Testis (tissue), 5 donors: Measurements from ENCODE around the gene AKAP14. TPM values are rescaled to one million over a fixed set of nuclear protein-coding genes. Genes with fewer than 3 reads are reported as not detected.

Experiments used
- DNase-seq: peaks from one replicate; pipeline ENCODE4 v3.0.0-alpha.2; 2019
- H3K27ac ChIP-seq, 2 donors: fragments of 200-600 bp; sonication (generic); one replicate each; pipeline ENCODE4 v1.5.1; 2019
- H3K27me3 ChIP-seq: fragments of 200-600 bp; sonication (generic); one replicate; pipeline ENCODE4 v1.5.1; 2019
- H3K36me3 ChIP-seq: fragments of 200-600 bp; sonication (generic); one replicate; pipeline ENCODE4 v1.5.1; 2017; ENCODE audit warnings: low read depth; ENCODE audit errors: missing control alignments
- H3K4me1 ChIP-seq: fragments of 200-600 bp; sonication (generic); one replicate; pipeline ENCODE4 v1.5.1; 2019
- H3K4me3 ChIP-seq, 2 donors: fragments of 200-600 bp; sonication (generic); one replicate each; pipeline ENCODE4 v1.5.1; 2017 to 2019
- H3K9me3 ChIP-seq: fragments of 200-600 bp; sonication (generic); one replicate; pipeline ENCODE4 v1.5.1; 2017
- CTCF ChIP-seq, 3 experiments: fragments of 450-650 bp in 2 of 3; fragments of 200-600 bp in 1 of 3; sonication (generic) in 1 of 3; IDR thresholded peaks; one replicate each; pipeline ENCODE4 v1.5.1; 2016 to 2019; ENCODE audit warnings: antibody characterized with exemption in 3 of 3, mild to moderate bottlenecking in 2 of 3, moderate library complexity in 1 of 3
- POLR2A ChIP-seq: fragments of 450-650 bp; IDR thresholded peaks from one replicate; pipeline ENCODE4 v1.6.1; 2017; ENCODE audit warnings: antibody characterized with exemption, mild to moderate bottlenecking, moderate library complexity
- WGBS, 2 donors: methylation state at CpG; one replicate each; pipeline ENCODE4 v1.1.5; 2018; 5-methylcytosine and 5-hydroxymethylcytosine counted together
- intact Hi-C: fragments of 100-400 bp; cut with DNase I; formaldehyde crosslinking; loops from one replicate; pipeline ENCODE4 v1.15.1; 2023; ENCODE audit warnings: low total_unique reads
- long read RNA-seq, 2 donors: transcript quantifications; one replicate each; lab custom pipeline, GENCODE V29; 2026
- polyA plus RNA-seq: library from polyadenylated mRNA; stranded (reverse); fragments of 350-450 nt; fragmentation: Illumina TruSeq; extraction: RNeasy Lipid Tissue Mini Kit (QIAGEN cat#74804); gene quantifications from one replicate; pipeline ENCODE4 v1.2.3, GENCODE V29; 2014; ENCODE audit warnings: low read depth, low replicate concordance; ENCODE audit not compliant: insufficient read depth
- total RNA-seq, 2 donors: library from RNA; depleted of rRNA; stranded (reverse); fragments of >200 nt; gene quantifications; one replicate each; pipeline ENCODE4 v1.2.3, GENCODE V29; 2016

The AKAP14 gene
- total RNA-seq = 10 to 100 TPM; 24.0 to 50.3 TPM
- polyA plus RNA-seq = 63.8 TPM
- long read RNA-seq, donor 1, partial matches to known transcripts = 9 of 9 reads
- long read RNA-seq, donor 1, other reads (novel, unspliced or antisense) = 0 of 9 reads
- long read RNA-seq, donor 2 = 0 reads

- no peak for DNase-seq
- WGBS, 2 donors = 39 to 44% methylated on average over 4 of the region's 4 CpGs
- H3K36me3 ChIP-seq = no peaks in the 10 kb centered on the region
- H3K27ac ChIP-seq = no peak within 1 kb of the TSS
- no peaks in the 10 kb centered on the region for H3K27me3 ChIP-seq
- TF ChIP-seq CTCF (IDR thresholded peaks at IDR 0.05) = no peak
- TF ChIP-seq POLR2A = no peak
- no peak within 1 kb of the TSS for H3K4me3 ChIP-seq
- intact Hi-C loops = no loop called here
- H3K4me1 ChIP-seq = no peaks in the 10 kb centered on the region
- H3K9me3 ChIP-seq = no peaks in the 10 kb centered on the region
These were observed at the start of gene AKAP14 for GRCh38 chrX:119895843-119896326. AKAP14 (plus strand) TSS chrX:119895893; CDS start chrX:119903224, 7,331 bp downstream.

- no peaks in the 10 kb centered on the region for H3K9me3 ChIP-seq
- DNase-seq = peak; percentile 97
- H3K4me3 ChIP-seq = peak within 1 kb of the TSS; percentile 59 to 73
- intact Hi-C loops = no loop called here
- H3K4me1 ChIP-seq = no peaks in the 10 kb centered on the region
- 0 to 1% methylated on average over 48 to 53 of the region's 54 CpGs for WGBS, 2 donors
- no peaks in the 10 kb centered on the region for H3K36me3 ChIP-seq
- no peak for TF ChIP-seq POLR2A
- no peak for TF ChIP-seq CTCF (IDR thresholded peaks at IDR 0.05)
- H3K27me3 ChIP-seq = no peaks in the 10 kb centered on the region
- H3K27ac ChIP-seq = peak within 1 kb of the TSS; percentile 62 to 92
These were observed 43.0 kb upstream of the AKAP14 start, which contains the start of gene UPF3B for GRCh38 chrX:119852382-119853353. UPF3B (minus strand) TSS chrX:119852963; CDS start chrX:119852928, 35 bp downstream.

- peak overlapping the region in 1 of 2 donors; percentile 92 for H3K27ac ChIP-seq
- no peaks in the 10 kb centered on the region for H3K9me3 ChIP-seq
- H3K4me3 ChIP-seq = peak overlapping the region; percentile 59 to 73
- H3K27me3 ChIP-seq = no peaks in the 10 kb centered on the region
- peak; percentile 19 for DNase-seq
- H3K4me1 ChIP-seq = no peaks in the 10 kb centered on the region
- intact Hi-C loops = no loop called here
- WGBS, 2 donors = 8 to 14% methylated on average over 10 of the region's 10 CpGs
- TF ChIP-seq CTCF (IDR thresholded peaks at IDR 0.05) = no peak
- TF ChIP-seq POLR2A = no peak
- H3K36me3 ChIP-seq = no peaks in the 10 kb centered on the region
These were observed 42.2 kb upstream of the AKAP14 start for GRCh38 chrX:119853444-119853843.

GRCh38 chrX:119870626-119871131 is 25.0 kb upstream of the AKAP14 start:
- DNase-seq = peak; percentile 33
- H3K4me3 ChIP-seq = peak overlapping the region; percentile 60 to 83
- intact Hi-C loops = no loop called here
- 2% methylated on average over 23 to 25 of the region's 25 CpGs for WGBS, 2 donors
- H3K36me3 ChIP-seq = no peaks in the 10 kb centered on the region
- peak overlapping the region; percentile 86 to 87 for H3K27ac ChIP-seq
- no peaks in the 10 kb centered on the region for H3K9me3 ChIP-seq
- TF ChIP-seq CTCF (IDR thresholded peaks at IDR 0.05) (no peak), POLR2A (no peak)
- H3K4me1 ChIP-seq = no peaks in the 10 kb centered on the region
- H3K27me3 ChIP-seq = no peaks in the 10 kb centered on the region
